GM21737 (cell line): ENCODE measurements around the gene TSPAN8.
"Not testable (repeated sequence)": the region's sequence is repeated elsewhere in the genome, so short reads cannot be mapped to it uniquely, and the experiment has no call there.

ENCODE experiments used
- ATAC-seq: cut with Tn5 transposase; IDR thresholded peaks from one replicate; pipeline ENCODE4 v1.9.1; 2021; ENCODE audit warnings: mild to moderate bottlenecking, moderate library complexity; ENCODE audit not compliant: unreplicated experiment

The TSPAN8 gene

GRCh38 chr12:71157601-71158233 lies at the start of gene TSPAN8:
TSS of gene TSPAN8 (minus strand) at chr12:71157999. CDS start at chr12:71157678, 321 bp downstream.
- ATAC-seq, result no peak

- no peak for ATAC-seq
These were observed 43.4 kb upstream of the TSPAN8 start for GRCh38 chr12:71201136-71201679.

DNA sequence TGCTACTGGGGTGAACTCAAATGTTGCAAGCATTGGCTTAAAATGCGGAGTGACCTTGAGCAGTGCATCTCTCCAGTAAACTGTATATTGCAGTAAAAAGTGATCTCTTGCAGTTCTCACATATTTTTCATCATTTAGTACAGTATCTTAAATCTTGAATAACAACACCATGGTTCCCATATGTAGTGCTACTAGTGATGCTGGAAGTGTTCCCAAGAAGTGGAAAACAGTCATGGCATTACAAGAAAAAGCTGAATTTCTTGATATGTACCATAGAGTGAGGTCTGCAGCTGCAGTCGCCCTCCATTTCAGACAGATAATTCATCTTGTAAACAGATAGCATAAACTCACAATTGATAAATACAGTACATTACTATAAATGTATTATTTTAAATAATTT lies 42.9 kb upstream of the TSPAN8 start:
- ATAC-seq, result no peak

DNA sequence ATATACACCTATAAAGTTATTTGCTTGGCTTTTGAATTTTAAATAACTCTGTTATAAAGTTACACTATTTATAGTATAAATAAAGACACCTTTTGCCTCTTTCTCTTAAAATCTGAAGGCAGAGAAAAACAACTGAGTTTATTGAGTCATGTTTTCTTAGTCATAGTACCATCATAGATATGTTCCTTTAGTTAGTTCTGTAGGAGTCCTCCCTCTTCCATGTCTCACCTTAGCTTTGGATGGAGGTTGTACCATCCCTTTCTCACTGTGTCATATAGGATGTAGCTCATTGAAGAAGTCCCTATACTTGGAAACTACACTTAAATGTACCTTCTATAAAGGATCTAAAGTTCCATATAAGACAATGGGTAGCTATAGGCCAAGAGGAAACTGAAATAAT lies 39.7 kb upstream of the TSPAN8 start:
- no peak for ATAC-seq

- no peak for ATAC-seq
These were observed 37.6 kb upstream of the TSPAN8 start for GRCh38 chr12:71195338-71195896.

GRCh38 chr12:71194657-71195056 lies 36.9 kb upstream of the TSPAN8 start:
- ATAC-seq, result no peak

GRCh38 chr12:71193041-71193440 lies 35.2 kb upstream of the TSPAN8 start:
- no peak for ATAC-seq

- ATAC-seq, result no peak
These were observed 33.9 kb upstream of the TSPAN8 start for GRCh38 chr12:71191509-71192196.

DNA sequence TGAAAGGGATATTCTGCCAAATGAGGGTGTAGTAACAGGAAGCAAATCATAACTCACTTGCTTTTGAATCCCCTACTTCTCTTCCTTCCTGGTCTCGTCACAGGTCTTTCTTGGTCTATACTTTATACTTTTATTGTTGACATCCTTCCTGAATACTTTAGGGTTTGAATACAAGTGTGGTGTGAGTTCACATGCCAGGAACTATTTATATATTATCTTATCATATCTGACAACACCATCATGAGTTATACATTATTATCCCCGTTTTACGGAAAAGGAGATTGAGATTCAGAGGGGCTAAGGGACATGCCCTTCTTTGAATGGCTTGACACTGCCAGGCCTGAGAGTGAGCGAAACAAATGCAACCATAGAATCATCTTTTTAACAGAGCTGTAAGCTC lies 33.0 kb upstream of the TSPAN8 start:
- no peak for ATAC-seq

DNA sequence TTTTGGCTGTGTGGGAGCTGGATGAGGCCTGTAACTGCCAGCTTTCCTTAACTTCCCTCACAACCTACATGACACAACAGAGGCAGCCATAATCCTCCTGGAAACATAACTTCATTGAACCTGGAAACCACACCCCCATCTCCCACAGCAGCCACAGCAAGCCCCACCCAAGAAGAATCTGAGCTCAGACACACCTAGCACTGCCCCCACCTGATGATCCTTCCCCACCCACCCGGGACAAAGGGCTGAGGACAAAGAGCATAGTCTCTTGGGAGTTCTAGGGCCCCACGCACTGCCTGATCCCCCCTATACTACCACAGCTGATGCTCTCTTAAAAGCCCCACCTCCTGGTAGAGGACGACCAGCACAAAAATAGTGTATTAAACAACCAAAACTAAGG lies 29.6 kb upstream of the TSPAN8 start:
- ATAC-seq, result no peak

GRCh38 chr12:71186571-71187288 lies 28.9 kb upstream of the TSPAN8 start:
- ATAC-seq, result no peak

DNA sequence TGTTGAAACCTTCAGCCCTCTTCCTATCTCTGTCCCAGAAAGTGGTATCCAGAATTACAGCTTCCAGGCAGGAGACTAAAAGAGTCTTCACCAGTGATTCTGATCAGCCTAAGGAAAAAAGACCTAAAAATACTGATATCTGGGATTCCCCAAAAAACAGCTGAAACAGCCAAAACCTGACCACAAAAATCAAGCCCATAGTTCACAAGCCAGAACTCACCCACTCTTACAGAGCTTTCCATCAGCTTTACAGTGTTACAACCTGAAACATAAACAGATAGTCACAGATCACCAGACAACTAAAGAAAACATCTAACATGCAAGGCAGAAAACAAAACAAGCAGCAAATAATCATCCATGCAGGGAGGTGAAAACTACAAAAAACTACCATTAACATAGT lies 26.0 kb upstream of the TSPAN8 start:
- no peak for ATAC-seq

- no peak for ATAC-seq
These were observed 25.2 kb upstream of the TSPAN8 start for GRCh38 chr12:71183018-71183417.

DNA sequence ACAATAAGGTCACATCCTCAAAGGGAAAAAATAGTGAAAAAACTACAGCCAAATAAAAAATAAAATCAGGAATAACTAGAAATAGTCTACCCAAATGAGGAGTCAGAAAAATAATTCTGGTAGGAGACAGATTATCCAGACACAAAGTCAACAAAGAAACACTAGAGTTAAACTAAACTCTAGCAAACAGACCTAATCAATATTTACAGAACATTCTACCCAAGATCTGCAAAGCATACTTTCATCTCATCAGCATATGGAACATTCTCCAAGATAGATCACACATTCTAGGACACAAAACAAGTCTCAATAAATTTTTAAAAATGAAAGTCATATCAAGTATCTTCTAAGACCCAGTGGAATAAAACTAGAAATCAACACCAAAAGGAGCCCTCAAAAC lies 20.4 kb upstream of the TSPAN8 start:
- no peak for ATAC-seq

GRCh38 chr12:71174825-71175224 lies 17.0 kb upstream of the TSPAN8 start:
- no peak for ATAC-seq

DNA sequence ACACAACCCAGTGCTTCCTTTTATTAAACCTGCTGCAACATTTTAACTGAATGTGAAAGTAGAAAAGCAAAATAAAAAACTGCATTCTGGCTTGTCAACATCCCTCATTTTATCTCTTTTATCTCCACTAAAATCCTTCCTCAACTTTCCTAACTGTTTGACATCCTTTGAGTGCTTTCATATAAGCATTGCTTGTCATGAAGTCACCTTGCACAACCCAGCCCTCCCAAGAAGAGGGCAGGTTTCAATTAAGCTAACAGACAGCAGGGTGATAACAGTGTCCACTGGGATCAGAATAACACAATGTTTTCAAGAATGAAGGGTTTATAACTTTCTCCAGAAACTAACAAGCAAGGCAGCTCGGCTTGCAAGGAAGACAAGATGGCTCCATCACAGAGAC lies 16.3 kb upstream of the TSPAN8 start:
- no peak for ATAC-seq

GRCh38 chr12:71170456-71170855 lies 12.7 kb upstream of the TSPAN8 start:
- no peak for ATAC-seq

GRCh38 chr12:71169286-71169685 lies 11.5 kb upstream of the TSPAN8 start:
- ATAC-seq, result no peak

DNA sequence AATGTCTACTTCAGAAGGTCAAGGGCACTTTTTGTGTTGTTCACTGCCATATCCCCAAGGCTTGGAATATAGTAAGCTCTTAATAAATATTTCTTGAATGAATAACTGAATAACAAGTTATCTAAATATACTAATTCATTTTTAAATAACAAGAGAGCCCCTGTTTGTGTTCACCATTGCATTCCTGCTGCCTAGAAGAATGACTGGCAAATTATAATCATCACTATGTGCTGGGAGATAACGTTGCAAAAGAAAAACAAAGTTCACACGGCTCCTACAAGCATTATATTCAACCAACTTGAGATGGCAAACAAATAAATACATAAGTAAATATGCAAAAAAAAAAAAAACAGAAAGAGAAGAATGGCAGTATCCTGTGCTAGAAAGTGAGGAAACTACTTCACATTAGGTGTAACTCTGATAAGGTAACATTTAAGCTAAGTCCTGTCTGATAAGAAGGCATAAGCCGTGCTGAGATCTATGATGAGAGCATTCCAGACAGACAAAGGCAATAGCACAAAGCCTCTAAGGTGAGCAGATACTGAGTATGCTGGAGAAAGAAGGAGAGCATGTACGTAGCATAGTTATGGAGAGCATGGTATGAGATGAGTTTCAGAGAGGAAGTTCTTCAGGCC lies 9.2 kb upstream of the TSPAN8 start:
- no peak for ATAC-seq

DNA sequence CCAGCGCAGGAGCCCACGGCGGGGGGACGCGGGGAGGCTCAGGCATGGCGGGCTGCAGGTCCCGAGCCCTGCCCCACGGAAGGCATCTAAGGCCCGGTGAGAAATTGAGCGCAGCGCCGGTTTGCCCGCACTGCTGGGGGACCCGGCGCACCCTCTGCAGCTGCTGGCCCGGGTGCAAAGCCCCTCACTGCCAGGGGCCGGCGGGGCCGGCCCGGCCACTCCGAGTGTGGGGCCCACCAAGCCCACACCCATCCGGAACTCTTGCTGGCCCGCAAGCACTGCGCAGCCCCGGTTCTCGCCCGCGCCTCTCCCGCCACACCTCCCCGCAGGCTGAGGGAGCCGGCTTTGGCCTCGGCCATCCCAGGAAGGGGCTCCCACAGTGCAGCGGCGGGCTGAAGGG lies 8.5 kb upstream of the TSPAN8 start:
- ATAC-seq, result no peak

DNA sequence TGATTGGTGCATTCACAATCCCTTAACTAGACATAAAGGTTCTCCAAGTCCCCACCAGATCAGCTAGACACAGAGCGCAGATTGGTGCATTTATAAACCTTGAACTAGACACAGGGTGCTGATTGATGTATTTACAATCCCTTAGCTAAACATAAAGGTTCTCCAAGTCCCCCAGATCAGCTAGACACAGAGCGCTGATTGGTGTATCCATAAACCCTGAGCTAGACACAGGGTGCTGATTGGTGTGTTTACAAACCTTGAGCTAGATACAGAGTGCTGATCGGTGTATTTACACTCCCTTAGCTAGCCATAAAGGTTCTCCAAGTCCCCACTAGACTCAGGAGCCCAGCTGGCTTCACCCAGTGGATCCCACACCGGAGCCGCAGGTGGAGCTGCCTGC lies 8.0 kb upstream of the TSPAN8 start:
- not testable (repeated sequence) for ATAC-seq
